ENCODE results near the gene BTBD8.

The BTBD8 gene

DNA sequence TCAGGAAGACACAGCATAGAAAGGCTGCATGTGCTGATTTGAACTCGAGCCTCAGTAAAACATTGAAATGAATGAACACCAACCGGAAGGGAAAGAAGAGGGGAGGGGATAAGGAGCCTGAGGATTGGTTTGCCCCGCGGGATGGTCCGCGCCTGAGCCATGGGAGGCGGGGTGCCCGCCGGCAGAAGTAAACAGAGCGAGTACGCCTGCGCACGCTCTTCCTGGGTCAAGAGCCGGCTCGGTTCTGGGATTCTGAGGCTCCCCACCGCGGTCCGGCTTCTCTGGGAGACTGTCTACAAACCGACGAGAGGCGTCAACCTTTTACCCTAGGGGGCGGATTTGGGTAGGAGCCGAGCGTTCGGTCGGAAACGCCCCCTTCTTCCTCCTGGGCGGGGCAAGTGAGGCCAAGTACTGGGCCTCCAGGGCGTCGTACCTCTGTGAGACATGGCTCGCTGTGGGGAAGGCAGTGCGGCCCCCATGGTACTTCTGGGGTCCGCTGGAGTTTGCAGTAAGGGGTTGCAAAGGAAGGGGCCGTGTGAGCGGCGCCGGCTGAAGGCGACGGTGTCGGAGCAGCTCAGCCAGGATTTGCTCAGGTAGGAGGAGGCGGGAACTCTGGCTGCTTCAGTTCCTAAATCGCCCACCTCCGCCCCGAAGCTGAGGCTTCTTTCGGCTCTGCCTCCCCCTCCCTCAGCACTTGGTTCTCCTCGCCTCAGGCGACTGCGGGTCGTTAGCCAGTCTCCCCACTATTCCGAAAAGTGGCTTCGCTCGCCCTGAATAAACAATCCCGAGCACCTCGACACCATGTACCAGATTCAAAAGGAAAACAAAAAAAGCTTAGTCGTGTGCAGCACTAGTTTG lies at the start of gene BTBD8:
Gene BTBD8 (plus strand): TSS at position 218 of the 858 bp plus-strand sequence. CDS start 227 bp downstream, at position 445.
- DNase-seq (ENCODE audit: low read depth) = peak; percentile 73
- TF ChIP-seq, protein P1, sequence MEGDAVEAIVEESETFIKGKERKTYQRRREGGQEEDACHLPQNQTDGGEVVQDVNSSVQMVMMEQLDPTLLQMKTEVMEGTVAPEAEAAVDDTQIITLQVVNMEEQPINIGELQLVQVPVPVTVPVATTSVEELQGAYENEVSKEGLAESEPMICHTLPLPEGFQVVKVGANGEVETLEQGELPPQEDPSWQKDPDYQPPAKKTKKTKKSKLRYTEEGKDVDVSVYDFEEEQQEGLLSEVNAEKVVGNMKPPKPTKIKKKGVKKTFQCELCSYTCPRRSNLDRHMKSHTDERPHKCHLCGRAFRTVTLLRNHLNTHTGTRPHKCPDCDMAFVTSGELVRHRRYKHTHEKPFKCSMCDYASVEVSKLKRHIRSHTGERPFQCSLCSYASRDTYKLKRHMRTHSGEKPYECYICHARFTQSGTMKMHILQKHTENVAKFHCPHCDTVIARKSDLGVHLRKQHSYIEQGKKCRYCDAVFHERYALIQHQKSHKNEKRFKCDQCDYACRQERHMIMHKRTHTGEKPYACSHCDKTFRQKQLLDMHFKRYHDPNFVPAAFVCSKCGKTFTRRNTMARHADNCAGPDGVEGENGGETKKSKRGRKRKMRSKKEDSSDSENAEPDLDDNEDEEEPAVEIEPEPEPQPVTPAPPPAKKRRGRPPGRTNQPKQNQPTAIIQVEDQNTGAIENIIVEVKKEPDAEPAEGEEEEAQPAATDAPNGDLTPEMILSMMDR (IDR thresholded peaks at IDR 0.05; ENCODE audit: control insufficient read depth, extremely low read depth, insufficient read depth) = no peak
- H3K4me3 ChIP-seq (ENCODE audit: low read depth, low read length) = peak within 1 kb of the TSS; percentile 89

DNA sequence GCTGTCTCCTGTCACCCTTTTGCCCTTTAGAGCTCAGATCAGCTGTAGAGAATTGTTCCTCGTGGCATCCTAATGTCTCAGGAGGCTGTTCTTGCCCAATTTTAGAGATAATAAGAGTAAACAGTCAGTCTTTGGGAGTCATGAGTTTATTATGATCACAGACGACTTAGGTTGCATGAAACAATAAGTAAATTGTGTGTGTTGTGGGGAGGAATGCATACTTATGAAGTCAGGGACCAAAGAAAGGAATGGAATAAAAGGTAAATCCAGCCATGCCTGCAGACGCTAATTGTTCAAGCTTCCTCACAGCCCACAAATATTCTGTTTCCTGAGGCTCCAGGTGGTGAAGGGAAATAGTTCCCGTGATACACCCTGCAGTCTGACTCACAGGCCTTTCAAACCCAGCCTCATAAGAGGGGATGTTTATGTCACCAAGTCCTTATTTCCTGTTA lies 49.5 kb upstream of the BTBD8 start:
- H3K4me3 ChIP-seq (ENCODE audit: low read depth, low read length) = peak overlapping the region; percentile 53; the same call in 1 of the 2 replicates
- no peak for DNase-seq (ENCODE audit: low read depth)
- TF ChIP-seq, protein P1 (IDR thresholded peaks at IDR 0.05; ENCODE audit: control insufficient read depth, extremely low read depth, insufficient read depth) = no peak

DNA sequence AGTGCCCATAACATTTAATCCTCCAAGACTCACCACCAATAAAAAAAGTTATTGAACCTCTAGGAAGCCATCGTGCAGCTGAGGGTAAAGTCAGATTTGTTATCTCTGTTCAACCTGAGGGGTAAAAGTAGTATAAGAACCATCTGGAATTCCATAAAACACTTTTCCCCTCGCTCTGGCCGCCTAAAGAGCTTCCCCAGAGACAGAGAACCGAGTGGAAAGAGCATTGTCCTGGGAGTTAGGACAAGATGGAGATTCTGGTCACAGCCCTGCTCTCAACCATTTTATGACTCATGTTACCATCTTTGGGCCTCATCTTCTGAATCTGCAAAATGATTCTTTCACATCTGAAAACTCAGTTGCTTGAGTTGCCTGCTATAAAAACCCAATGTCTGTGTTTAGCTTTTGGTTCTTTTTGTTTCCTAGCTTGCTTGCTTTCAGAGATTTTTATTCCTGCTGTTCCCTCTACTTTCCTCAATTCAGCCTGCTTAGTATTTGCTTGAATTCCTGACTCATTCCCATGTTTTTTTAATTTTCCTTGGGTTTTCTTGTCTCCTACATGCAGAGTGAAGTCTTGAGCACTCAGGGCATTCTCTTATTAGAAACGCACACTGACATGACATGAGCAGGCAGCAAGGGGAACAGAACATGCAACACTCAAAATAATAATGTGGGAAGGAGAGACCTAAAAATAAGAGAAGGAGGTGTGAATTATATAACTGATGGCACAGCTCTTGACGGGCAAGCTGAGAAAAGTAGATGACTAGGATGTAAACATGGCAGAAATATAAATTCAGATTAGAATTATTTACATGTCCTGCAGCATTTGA lies 48.6 kb upstream of the BTBD8 start:
- H3K4me3 ChIP-seq (ENCODE audit: low read depth, low read length) = no peak overlapping the region
- TF ChIP-seq, protein P1 (IDR thresholded peaks at IDR 0.05; ENCODE audit: control insufficient read depth, extremely low read depth, insufficient read depth) = no peak
- no peak for DNase-seq (ENCODE audit: low read depth)

DNA sequence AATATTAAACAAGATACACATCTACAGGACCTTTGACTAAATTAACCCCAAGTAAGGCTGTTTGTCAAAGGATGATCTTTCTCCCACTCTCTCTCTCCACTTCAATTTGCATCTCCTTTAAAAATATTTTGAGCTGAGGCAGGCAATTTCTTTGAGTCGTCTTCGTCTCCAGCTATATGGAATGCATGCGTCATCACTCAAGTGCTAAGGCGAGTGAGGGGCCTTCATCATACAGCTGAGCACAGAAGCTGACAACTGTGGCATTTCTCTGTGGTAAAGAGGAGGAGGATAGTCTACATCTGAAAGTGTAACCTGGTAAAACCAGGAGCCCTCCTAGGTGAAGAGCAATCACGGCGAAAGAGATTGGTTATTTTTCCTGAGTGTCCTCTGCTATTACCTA lies 42.7 kb upstream of the BTBD8 start:
- TF ChIP-seq, protein P1 (IDR thresholded peaks at IDR 0.05; ENCODE audit: control insufficient read depth, extremely low read depth, insufficient read depth) = no peak
- no peak for DNase-seq (ENCODE audit: low read depth)
- no peak overlapping the region for H3K4me3 ChIP-seq (ENCODE audit: low read depth, low read length)

DNA sequence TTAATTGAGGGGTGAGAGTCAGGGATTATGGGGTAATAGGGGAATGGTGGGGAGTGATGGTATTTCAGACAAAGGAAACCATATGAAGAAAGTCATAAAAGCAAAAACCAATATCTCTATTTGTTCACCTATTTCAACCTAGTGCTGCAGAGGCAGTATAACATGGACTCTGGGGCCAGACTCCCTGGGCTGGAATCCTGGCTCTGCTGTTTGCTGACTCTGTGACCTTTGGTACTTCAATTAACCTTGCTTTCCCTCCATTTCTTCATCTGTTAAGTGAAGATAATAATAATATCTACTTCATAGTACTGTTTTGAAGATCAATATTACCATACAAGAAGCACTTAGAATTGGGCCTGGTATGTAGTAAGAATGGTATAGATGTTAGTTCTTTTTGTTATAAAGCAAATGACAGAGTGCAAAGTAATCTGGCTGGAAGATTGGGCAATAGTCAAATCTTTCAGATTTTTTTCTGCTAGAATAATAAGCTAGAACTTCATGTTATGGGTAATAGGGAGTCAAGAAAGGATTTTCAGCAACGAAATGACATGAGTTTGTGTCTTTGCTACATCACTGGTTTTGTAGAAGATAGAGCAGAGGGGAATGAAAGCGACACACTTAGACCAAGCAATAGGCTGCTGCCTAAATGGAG lies 41.3 kb upstream of the BTBD8 start:
- no peak for DNase-seq (ENCODE audit: low read depth)
- H3K4me3 ChIP-seq (ENCODE audit: low read depth, low read length) = no peak overlapping the region
- TF ChIP-seq, protein P1 (IDR thresholded peaks at IDR 0.05; ENCODE audit: control insufficient read depth, extremely low read depth, insufficient read depth) = no peak

DNA sequence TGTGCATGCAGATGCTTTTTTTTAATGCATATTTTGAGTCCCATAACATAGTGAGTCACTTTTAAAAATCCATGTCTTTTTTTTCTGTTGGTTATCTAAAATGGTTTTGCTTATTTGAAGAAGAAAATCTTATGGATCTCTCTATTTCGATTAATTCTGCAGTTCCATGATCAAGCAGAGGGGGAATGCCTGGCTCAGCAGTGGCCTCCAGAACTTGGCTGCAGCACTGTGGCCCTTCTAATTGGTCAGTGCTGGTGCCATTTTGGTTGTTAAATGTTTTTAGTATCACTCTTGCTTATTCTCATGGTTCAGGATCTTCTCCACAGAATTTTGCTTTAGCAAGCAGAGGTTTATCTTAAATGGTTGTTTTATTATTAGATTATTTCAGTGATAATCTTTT lies 39.2 kb upstream of the BTBD8 start:
- TF ChIP-seq, protein P1 (IDR thresholded peaks at IDR 0.05; ENCODE audit: control insufficient read depth, extremely low read depth, insufficient read depth) = no peak
- H3K4me3 ChIP-seq (ENCODE audit: low read depth, low read length) = no peak overlapping the region
- no peak for DNase-seq (ENCODE audit: low read depth)

Data from LNCaP clone FGC (cell line).